Activated gamma-delta T cell (primary cell): ENCODE results near the gene TREML2.
"Not testable (repeated sequence)": the region's sequence is repeated elsewhere in the genome, so short reads cannot be mapped to it uniquely, and the experiment has no call there.

Source experiments
- DNase-seq: peaks from one replicate; lab custom pipeline; 2025; lab: John Stamatoyannopoulos, UW

The TREML2 gene

GRCh38 chr6:41208439-41209106, 7.6 kb upstream of the TREML2 start:
- no peak for DNase-seq

- DNase-seq = no peak
These were observed 3.2 kb upstream of the TREML2 start for GRCh38 chr6:41204156-41204555.

- DNase-seq = no peak
These were observed 820 bp upstream of the TREML2 start for GRCh38 chr6:41201764-41202173.

- no peak for DNase-seq
These were observed 551 bp downstream of the TREML2 start for GRCh38 chr6:41200296-41200900.

GRCh38 chr6:41199552-41200246, 1.2 kb downstream of the TREML2 start:
- no peak for DNase-seq

- no peak for DNase-seq
These were observed 3.7 kb downstream of the TREML2 start for GRCh38 chr6:41197234-41197633.

- DNase-seq = no peak
These were observed 6.6 kb downstream of the TREML2 start for GRCh38 chr6:41194386-41194785.

- DNase-seq = no peak
These were observed 7.1 kb downstream of the TREML2 start for GRCh38 chr6:41193884-41194283.

- no peak for DNase-seq
These were observed 7.7 kb downstream of the TREML2 start for GRCh38 chr6:41193171-41193734.

GRCh38 chr6:41191569-41191968, 9.4 kb downstream of the TREML2 start:
- DNase-seq = no peak

GRCh38 chr6:41190791-41191190, 10.2 kb downstream of the TREML2 start:
- DNase-seq = no peak

GRCh38 chr6:41189967-41190366, 11.0 kb downstream of the TREML2 start:
- DNase-seq = no peak

GRCh38 chr6:41189046-41189445, 11.9 kb downstream of the TREML2 start:
- DNase-seq = not testable (repeated sequence)

- no peak for DNase-seq
These were observed 12.7 kb downstream of the TREML2 start for GRCh38 chr6:41187924-41188886.

GRCh38 chr6:41186031-41186562, 14.9 kb downstream of the TREML2 start:
- DNase-seq = no peak

- no peak for DNase-seq
These were observed 16.2 kb downstream of the TREML2 start for GRCh38 chr6:41184761-41185160.

GRCh38 chr6:41182069-41183034, 18.6 kb downstream of the TREML2 start:
- no peak for DNase-seq

- no peak for DNase-seq
These were observed 19.4 kb downstream of the TREML2 start for GRCh38 chr6:41181566-41181965.

- DNase-seq = no peak
These were observed 21.8 kb downstream of the TREML2 start for GRCh38 chr6:41179163-41179562.

- DNase-seq = no peak
These were observed 23.3 kb downstream of the TREML2 start for GRCh38 chr6:41177695-41178094.
